Activated B cell treated with CpG ODN at 0.5 μM for 24 hours (primary cell): ENCODE results near the gene AMOTL1. TPM values are rescaled to one million over a fixed set of nuclear protein-coding genes. Genes with fewer than 3 reads are reported as not detected.

Experiments
- ATAC-seq: fragments of 200-7000 bp; cut with Tn5 transposase; one replicate; pipeline ENCODE4 v1.10.0; 2021; ENCODE audit warnings: low read depth, mild to moderate bottlenecking, moderate library complexity
- CTCF ChIA-PET: fragments of 350-600 bp; sonication (Branson Sonifier 250); formaldehyde crosslinking; loops from one replicate; lab custom pipeline; 2021; ENCODE audit warnings: antibody characterized with exemption; lab: Charles Lee
- POLR2A ChIA-PET: fragments of 350-600 bp; sonication (Branson Sonifier 250); formaldehyde crosslinking; loops from one replicate; lab custom pipeline; 2021; ENCODE audit warnings: antibody characterized with exemption; lab: Charles Lee
- DNase-seq: peaks from one replicate; pipeline ENCODE4 v3.0.0; 2022
- H3K27ac Mint-ChIP-seq: one replicate; pipeline ENCODE4 v1.8.0; 2020; ENCODE audit warnings: mixed read lengths
- H3K27me3 Mint-ChIP-seq: one replicate; pipeline ENCODE4 v1.8.0; 2021; ENCODE audit warnings: mixed read lengths
- H3K36me3 Mint-ChIP-seq: one replicate; pipeline ENCODE4 v1.8.0; 2021; ENCODE audit warnings: low read depth, mixed read lengths
- H3K4me1 Mint-ChIP-seq: one replicate; pipeline ENCODE4 v1.8.0; 2021; ENCODE audit warnings: mixed read lengths
- H3K4me3 Mint-ChIP-seq: one replicate; pipeline ENCODE4 v1.8.0; 2020; ENCODE audit warnings: mild to moderate bottlenecking, mixed read lengths
- H3K9me3 Mint-ChIP-seq: one replicate; pipeline ENCODE4 v1.8.0; 2020; ENCODE audit warnings: mixed read lengths
- intact Hi-C: fragments of 100-400 bp; cut with micrococcal nuclease; formaldehyde crosslinking; loops from one replicate; pipeline ENCODE4 v1.15.1; 2024
- total RNA-seq: library from RNA; stranded (reverse); gene quantifications from 2 replicates; pipeline ENCODE4 v1.2.3, GENCODE V29; 2022
- TF ChIP-seq, protein P1 (sequence below): fragments of 200-600 bp; IDR thresholded peaks from one replicate; pipeline ENCODE4 v1.8.0; 2022; ENCODE audit warnings: antibody characterized with exemption, mild to moderate bottlenecking

AMOTL1 gene
- total RNA-seq, 1 donor from 2014 or later = 1.0 TPM

DNA sequence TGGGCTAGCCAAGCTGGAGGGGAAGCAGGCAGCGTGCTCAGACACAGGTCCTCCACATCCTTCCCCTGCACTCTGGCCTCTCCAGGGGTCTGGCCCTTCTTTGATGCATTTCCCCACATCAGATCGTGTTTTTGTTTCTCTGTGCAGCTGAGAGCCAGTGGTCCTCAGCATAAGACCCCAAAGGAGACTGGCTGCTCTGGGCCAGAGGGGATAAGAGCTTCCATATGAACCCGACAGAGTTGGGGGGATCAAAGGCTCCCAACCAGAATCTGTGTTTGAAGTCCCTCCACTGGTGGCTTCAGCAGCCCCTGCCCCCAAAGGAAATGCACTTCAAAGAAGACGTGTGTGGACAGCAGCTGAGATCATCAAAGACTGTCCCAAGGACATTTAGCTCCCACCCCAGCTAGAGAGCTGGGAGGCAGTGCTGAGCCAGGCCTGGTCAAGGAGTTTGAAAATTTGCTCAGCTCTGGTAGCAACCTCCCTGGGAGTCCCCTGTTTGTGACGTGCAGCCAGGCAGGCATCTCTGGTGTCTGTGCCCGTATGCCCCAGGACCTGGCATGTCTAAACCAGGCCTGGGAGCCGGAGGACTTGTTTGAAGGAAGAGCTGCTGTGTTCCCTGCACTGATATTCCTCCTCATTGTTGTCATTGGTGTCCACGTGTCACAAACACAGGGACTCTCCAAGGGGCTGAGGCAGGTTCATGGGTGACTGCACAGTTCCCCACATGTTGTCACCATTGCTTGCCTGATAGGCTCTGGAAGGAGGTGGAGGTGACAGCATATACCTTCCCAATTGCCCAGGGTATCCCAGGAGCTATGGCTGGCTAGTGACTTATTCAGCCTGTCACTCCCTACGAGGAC lies 99.0 kb downstream of the AMOTL1 start:
- Mint-ChIP-seq H3K36me3 (no peaks in the 10 kb centered on the region), H3K9me3 (no peaks in the 10 kb centered on the region), H3K27ac (no peak overlapping the region), H3K4me1 (no peaks in the 10 kb centered on the region), H3K4me3 (no peak overlapping the region), H3K27me3 (no peaks in the 10 kb centered on the region)
- POLR2A ChIA-PET = no interaction called here
- ATAC-seq (no peak), DNase-seq (no peak)
- TF ChIP-seq, protein P1, sequence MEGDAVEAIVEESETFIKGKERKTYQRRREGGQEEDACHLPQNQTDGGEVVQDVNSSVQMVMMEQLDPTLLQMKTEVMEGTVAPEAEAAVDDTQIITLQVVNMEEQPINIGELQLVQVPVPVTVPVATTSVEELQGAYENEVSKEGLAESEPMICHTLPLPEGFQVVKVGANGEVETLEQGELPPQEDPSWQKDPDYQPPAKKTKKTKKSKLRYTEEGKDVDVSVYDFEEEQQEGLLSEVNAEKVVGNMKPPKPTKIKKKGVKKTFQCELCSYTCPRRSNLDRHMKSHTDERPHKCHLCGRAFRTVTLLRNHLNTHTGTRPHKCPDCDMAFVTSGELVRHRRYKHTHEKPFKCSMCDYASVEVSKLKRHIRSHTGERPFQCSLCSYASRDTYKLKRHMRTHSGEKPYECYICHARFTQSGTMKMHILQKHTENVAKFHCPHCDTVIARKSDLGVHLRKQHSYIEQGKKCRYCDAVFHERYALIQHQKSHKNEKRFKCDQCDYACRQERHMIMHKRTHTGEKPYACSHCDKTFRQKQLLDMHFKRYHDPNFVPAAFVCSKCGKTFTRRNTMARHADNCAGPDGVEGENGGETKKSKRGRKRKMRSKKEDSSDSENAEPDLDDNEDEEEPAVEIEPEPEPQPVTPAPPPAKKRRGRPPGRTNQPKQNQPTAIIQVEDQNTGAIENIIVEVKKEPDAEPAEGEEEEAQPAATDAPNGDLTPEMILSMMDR = no peak
- CTCF ChIA-PET = interaction anchor here (1.0 kb wide), 1 partner anchor 31 kb away, joined by 3 read pairs; no protein-coding TSS in a partner anchor
- intact Hi-C loops = no loop called here

DNA sequence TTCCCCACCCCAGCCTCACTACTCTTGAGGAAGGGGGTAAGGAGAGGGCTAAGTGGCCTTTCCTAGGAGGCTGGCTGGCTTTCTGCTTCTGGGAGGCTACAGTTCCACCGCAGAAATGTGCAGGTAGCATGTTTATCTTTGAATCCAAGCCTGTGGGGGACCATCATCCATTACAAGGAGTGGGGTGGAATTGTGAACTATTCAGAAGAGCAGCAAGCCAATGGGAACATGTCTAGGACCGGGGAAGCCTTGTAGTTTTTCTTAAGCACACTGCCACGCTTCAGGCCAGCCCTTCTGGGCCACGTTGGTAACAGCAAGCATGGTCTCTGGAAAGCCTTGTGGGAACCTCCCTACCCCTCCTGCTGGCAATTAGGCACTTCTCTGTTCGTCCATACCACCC lies 100.3 kb downstream of the AMOTL1 start:
- POLR2A ChIA-PET = no interaction called here
- TF ChIP-seq, protein P1 = no peak
- Mint-ChIP-seq H3K27me3 (no peaks in the 10 kb centered on the region), H3K36me3 (no peaks in the 10 kb centered on the region), H3K9me3 (no peaks in the 10 kb centered on the region), H3K4me1 (no peaks in the 10 kb centered on the region), H3K27ac (no peak overlapping the region), H3K4me3 (no peak overlapping the region)
- ATAC-seq (no peak), DNase-seq (no peak)
- CTCF ChIA-PET = no interaction called here
- intact Hi-C loops = no loop called here

DNA sequence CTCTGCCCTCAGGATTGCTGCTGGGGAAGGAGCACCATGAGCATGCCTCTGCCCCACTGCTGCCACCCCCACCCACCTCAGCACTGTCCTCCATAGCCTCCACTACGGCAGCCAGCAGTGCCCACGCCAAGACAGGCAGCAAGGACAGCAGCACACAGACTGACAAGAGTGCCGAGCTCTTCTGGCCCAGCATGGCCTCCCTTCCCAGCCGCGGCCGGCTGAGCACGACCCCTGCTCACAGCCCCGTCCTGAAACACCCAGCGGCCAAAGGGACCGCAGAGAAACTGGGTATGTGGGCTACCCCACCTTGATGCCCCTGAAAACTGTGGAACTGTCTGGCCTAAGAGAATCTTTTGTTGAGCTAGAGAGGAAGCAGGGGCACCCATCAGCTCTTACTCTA lies 101.0 kb downstream of the AMOTL1 start:
- ATAC-seq (no peak), DNase-seq (no peak)
- ChIA-PET CTCF (no interaction called here), POLR2A (no interaction called here)
- Mint-ChIP-seq H3K27ac (no peak overlapping the region), H3K9me3 (no peaks in the 10 kb centered on the region), H3K4me3 (no peak overlapping the region), H3K36me3 (no peaks in the 10 kb centered on the region), H3K27me3 (no peaks in the 10 kb centered on the region), H3K4me1 (no peaks in the 10 kb centered on the region)
- TF ChIP-seq, protein P1 = no peak
- intact Hi-C loops = no loop called here

DNA sequence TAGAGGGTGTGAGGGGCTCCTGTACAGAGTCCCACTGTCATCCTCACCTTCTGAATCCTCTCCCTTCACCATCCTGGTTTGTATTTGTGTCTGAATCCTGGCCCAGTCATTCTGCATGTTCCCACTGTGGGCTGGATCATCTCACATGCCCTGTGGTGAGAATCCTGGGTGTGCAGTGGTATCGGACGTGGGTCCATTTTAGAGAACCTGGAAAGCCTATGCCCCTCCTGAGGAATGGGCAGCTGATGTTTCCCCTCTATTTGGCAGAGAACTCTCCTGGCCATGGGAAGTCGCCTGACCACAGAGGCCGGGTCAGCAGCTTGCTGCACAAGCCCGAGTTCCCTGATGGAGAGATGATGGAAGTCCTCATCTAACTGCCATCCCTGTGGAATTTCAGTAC lies 102.3 kb downstream of the AMOTL1 start:
- Mint-ChIP-seq H3K4me3 (no peak overlapping the region), H3K9me3 (no peaks in the 10 kb centered on the region), H3K27ac (no peak overlapping the region), H3K27me3 (no peaks in the 10 kb centered on the region), H3K36me3 (no peaks in the 10 kb centered on the region), H3K4me1 (no peaks in the 10 kb centered on the region)
- intact Hi-C loops = no loop called here
- ChIA-PET CTCF (no interaction called here), POLR2A (no interaction called here)
- ATAC-seq (no peak), DNase-seq (no peak)
- TF ChIP-seq, protein P1 = no peak

DNA sequence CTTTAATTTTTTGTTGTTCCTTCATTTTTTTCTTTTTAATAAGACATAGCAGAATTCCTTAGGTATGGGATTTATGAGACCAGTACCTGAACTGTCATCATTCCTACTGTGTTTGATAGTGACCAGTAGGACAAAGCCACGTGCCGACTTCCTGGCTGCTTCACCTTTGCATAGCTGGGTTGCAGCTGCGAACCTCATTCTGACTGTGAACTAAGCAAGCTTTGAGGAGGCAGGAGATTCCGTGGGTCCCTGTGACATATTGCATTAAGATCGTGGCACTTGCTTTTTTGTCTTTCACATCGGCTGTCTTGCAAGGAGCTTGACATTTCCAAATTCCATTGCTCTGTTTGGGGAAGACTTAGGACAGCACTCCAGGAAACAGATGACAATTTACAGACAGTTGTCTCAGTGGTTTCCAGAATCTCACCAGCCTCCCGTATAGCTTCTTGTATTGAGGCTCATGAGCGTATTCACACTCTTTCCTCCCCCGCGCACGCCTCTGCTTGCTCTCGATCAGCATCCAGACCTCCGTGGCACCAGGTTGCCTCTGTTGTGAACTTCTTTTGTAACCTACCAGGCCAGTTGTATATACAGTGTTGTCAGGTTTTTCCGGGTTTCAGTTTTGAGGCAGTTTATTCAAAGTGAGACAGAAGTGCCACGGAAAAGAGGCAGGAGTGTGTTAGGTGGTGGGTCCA lies 103.5 kb downstream of the AMOTL1 start:
- H3K4me3 Mint-ChIP-seq = no peak overlapping the region
- no peak for DNase-seq
- no peaks in the 10 kb centered on the region for H3K9me3 Mint-ChIP-seq
- TF ChIP-seq, protein P1 = no peak
- no peak overlapping the region for H3K27ac Mint-ChIP-seq
- ChIA-PET CTCF (no interaction called here), POLR2A (no interaction called here)
- no peaks in the 10 kb centered on the region for H3K36me3 Mint-ChIP-seq
- H3K4me1 Mint-ChIP-seq = peaks cover 2% of the 10 kb centered on the region
- ATAC-seq = no peak
- intact Hi-C loops = no loop called here
- H3K27me3 Mint-ChIP-seq = no peaks in the 10 kb centered on the region
